NB4 (cell line): Measurements from ENCODE around the gene JMJD1C.

Source experiments
- DNase-seq: peaks from one replicate; pipeline ENCODE4 v3.0.0; 2010; ENCODE audit warnings: low read depth
- H3K4me3 ChIP-seq: one replicate; pipeline ENCODE4 v1.5.1; 2011; ENCODE audit warnings: mild to moderate bottlenecking, low read depth, low read length, moderate library complexity
- MYC ChIP-seq: IDR thresholded peaks from 2 replicates; pipeline ENCODE4 v1.6.1; 2011; ENCODE audit warnings: low read depth, low read length
- POLR2A ChIP-seq: IDR thresholded peaks from 2 replicates; pipeline ENCODE4 v1.6.1; 2011; ENCODE audit warnings: mild to moderate bottlenecking; ENCODE audit not compliant: insufficient read length; ENCODE audit errors: extremely low read depth
- TF ChIP-seq, protein P1 (sequence below): IDR thresholded peaks from one replicate; pipeline ENCODE4 v1.5.1; 2012; ENCODE audit warnings: low read depth, low read length
- TF ChIP-seq, protein P2 (sequence below): IDR thresholded peaks from 2 replicates; pipeline ENCODE4 v1.6.1; 2011; ENCODE audit warnings: low read depth, low read length

JMJD1C gene

DNA sequence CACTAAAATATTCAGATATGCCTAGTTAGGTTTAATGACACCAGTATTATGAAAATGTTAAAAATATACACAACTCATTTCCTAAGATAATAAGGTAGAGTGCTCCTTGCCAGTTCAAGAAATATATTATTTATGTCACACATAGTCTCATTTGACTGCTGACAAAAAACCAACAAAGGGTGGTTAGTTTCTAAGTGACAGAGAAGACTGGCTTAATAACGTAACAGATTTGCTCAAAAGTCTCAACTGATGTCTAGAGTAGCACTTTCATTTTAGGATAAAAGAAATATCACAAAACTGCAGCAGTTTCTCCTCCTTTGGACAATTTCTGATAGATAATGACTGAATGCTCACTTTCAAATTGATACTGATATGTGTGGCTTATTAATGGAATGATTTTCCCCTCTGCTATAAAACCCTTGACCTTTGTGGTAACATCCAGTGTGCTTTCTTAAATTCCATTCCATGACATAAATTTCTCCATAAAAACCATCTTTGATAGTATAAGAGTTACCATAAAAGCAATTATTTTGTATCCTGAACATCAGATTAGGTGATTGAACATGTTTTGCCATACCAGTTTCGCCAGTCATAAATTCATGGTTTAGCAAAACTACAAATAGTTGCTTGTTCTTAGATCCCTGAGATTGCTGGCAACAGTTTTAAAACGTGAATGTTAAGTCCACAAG is 238.4 kb downstream of the JMJD1C start:
- no peak overlapping the region for H3K4me3 ChIP-seq
- TF ChIP-seq, protein P1, sequence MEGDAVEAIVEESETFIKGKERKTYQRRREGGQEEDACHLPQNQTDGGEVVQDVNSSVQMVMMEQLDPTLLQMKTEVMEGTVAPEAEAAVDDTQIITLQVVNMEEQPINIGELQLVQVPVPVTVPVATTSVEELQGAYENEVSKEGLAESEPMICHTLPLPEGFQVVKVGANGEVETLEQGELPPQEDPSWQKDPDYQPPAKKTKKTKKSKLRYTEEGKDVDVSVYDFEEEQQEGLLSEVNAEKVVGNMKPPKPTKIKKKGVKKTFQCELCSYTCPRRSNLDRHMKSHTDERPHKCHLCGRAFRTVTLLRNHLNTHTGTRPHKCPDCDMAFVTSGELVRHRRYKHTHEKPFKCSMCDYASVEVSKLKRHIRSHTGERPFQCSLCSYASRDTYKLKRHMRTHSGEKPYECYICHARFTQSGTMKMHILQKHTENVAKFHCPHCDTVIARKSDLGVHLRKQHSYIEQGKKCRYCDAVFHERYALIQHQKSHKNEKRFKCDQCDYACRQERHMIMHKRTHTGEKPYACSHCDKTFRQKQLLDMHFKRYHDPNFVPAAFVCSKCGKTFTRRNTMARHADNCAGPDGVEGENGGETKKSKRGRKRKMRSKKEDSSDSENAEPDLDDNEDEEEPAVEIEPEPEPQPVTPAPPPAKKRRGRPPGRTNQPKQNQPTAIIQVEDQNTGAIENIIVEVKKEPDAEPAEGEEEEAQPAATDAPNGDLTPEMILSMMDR: no peak
- TF ChIP-seq, protein P2, sequence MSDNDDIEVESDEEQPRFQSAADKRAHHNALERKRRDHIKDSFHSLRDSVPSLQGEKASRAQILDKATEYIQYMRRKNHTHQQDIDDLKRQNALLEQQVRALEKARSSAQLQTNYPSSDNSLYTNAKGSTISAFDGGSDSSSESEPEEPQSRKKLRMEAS: no peak
- no peak for TF ChIP-seq MYC
- no peak for TF ChIP-seq POLR2A
- DNase-seq: no peak

DNA sequence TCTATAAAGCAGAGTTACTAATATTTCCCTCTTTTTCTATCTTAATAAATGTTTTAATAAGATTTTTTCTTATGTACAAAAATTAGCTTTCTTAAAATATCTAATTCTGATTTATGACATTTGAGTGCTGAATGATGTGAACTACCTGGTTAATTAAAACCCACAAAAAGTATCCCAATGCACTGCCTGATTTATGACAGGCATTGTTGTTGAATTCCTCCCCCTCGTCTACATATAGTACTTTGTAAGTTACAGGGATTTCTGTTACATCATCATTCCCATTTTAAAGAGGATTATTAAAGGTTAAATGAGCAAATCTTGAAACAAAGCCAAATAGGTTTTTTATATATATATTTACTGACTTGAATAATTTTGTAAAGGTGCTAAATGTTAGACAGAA is 241.5 kb downstream of the JMJD1C start:
- TF ChIP-seq, protein P2: no peak
- TF ChIP-seq, protein P1: no peak
- TF ChIP-seq POLR2A (no peak), MYC (no peak)
- H3K4me3 ChIP-seq: no peak overlapping the region
- no peak for DNase-seq

DNA sequence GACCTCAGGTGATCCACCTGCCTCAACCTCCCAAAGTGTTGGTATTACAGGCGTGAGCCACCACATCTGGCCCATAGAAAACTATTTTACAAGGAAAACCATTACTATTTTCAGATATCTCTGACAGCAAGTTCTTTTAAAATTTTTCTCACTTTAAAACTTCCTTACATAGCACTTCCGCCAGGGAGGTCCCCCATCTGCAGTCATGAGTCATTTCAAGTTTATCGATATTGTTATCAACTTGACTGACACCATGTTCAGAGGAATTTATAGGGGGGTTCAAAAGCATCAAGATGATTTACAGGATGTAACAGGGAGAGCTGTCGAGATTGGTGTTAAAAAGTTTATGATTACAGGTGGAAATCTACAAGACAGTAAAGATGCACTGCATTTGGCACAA is 243.8 kb downstream of the JMJD1C start:
- TF ChIP-seq, protein P2: no peak
- TF ChIP-seq, protein P1: no peak
- TF ChIP-seq POLR2A: no peak
- TF ChIP-seq MYC: no peak
- no peak for DNase-seq
- H3K4me3 ChIP-seq: no peak overlapping the region

DNA sequence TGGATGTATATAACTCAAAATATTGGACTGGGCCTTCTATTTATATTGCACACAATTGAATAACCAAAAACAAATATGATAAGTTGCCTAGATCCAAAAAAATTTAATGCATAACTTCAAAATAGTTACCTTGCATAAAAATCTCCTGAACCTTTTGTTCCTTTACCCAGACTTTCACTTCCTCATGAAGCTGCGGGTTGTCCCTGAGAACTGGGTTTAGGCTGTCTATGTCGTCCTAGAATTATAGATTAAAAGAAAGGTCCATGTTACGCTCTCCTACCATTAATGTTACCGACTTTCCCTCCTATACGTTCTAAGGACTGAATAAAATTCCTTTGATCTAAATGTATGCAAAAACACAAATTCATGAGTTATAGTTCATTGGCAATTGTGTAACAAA is 246.0 kb downstream of the JMJD1C start:
- DNase-seq: peak; percentile 36
- no peak for TF ChIP-seq MYC
- TF ChIP-seq POLR2A: no peak
- TF ChIP-seq, protein P2: no peak
- TF ChIP-seq, protein P1: no peak

DNA sequence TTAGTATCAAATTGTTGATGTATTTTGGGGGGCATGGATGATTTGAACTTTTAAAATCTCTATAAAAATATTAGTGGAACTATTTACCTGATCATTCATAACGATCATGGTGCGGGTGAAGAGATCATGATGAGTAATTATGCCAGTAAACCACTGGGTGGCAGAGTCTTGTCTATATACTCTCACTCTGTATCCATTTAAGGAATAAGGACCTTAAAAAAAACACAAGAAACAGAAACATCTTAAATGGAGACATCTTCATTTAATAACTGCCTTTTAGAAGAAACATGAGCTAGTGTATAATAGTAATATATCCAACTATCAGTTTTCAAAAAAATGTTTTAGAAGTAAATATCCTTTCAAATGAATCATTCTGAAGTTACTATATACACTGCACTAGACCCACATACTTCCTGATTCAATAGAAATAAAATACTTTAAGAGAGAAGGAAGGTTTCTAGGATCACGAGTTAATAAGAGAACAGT is 248.6 kb downstream of the JMJD1C start:
- no peak overlapping the region for H3K4me3 ChIP-seq
- TF ChIP-seq, protein P1: peak; percentile 54
- TF ChIP-seq, protein P2: no peak
- peak; percentile 69 for DNase-seq

More for the DNA sequence above, 246.0 kb downstream of the JMJD1C start:
- H3K4me3 ChIP-seq: no peak overlapping the region

DNA sequence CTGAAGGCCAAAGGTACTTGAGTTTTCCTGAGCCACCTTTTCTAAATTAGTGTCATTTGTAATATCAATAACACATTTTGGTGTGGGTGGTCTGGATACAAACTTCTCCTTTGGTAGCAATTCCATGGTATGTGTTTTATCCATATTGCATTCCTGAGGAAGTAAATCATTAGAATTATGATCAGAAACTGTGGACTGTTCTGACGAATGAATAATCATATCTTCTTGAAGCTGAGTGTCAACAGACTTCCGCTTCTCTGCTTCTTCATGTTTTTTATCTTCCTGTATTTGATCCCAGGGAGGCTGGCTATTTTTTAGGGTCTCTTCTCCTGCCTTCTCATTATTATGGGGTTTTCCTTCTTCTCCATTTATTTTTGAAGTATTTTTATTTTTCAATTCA is 251.2 kb downstream of the JMJD1C start:
- no peak overlapping the region for H3K4me3 ChIP-seq
- no peak for DNase-seq
- TF ChIP-seq, protein P2: no peak
- TF ChIP-seq MYC (no peak), POLR2A (no peak)
- TF ChIP-seq, protein P1: no peak
